Measurements from ENCODE around the gene GTF2IRD2. TPM values are rescaled to one million over a fixed set of nuclear protein-coding genes. Genes with fewer than 3 reads are reported as not detected.

Gene GTF2IRD2
- total RNA-seq, 1 donor from 2014 or later, result 13.7 TPM

Other genes with a start within 250 kb of the GTF2IRD2 start
- 121 TPM for gene GTF2I, start 193.9 kb downstream of the GTF2IRD2 start, total RNA-seq
- gene NCF1, start 77.6 kb downstream of the GTF2IRD2 start, total RNA-seq, result 4.2 TPM
- gene CASTOR2, start 113.1 kb upstream of the GTF2IRD2 start, total RNA-seq, result 31.3 TPM
- gene RCC1L, start 222.2 kb upstream of the GTF2IRD2 start, total RNA-seq, result 49.2 TPM
- gene GTF2IRD2B, start 241.0 kb upstream of the GTF2IRD2 start, total RNA-seq, result 29.3 TPM

Measured in Right ventricle myocardium inferior (tissue), 1 donor.